Mesenchymal stem cell (in vitro differentiated cells and primary cell): ENCODE measurements around the gene C2.

ENCODE experiments used
- DNase-seq: peaks from one replicate; pipeline ENCODE4 v3.0.0-alpha.2; 2013
- H2AFZ ChIP-seq: one replicate; pipeline ENCODE4 v1.6.1; 2013; ENCODE audit warnings: low read depth, mild to moderate bottlenecking, control low read depth, inconsistent platforms, low read length, moderate library complexity
- H2AK5ac ChIP-seq: 2 replicates; pipeline ENCODE4 v1.6.1; 2013; ENCODE audit warnings: low read length, moderate library complexity, mild to moderate bottlenecking, inconsistent platforms; ENCODE audit not compliant: severe bottlenecking
- H2BK120ac ChIP-seq: one replicate; pipeline ENCODE4 v1.6.1; 2013; ENCODE audit warnings: low read depth, mild to moderate bottlenecking, inconsistent platforms, low read length, moderate library complexity
- H2BK12ac ChIP-seq, 2 experiments: one replicate each; pipeline ENCODE4 v1.6.1; 2013; ENCODE audit warnings: inconsistent platforms in 2 of 2, low read length in 2 of 2, mild to moderate bottlenecking in 2 of 2, moderate library complexity in 2 of 2, control low read depth in 1 of 2
- H2BK15ac ChIP-seq: one replicate; pipeline ENCODE4 v1.6.1; 2013; ENCODE audit warnings: mild to moderate bottlenecking, low read depth, inconsistent platforms; ENCODE audit not compliant: poor library complexity, severe bottlenecking
- H2BK5ac ChIP-seq: 2 replicates; pipeline ENCODE4 v1.6.1; 2013; ENCODE audit warnings: low read depth, mild to moderate bottlenecking, low read length, control low read depth, inconsistent platforms; ENCODE audit not compliant: poor library complexity, severe bottlenecking
- H3K14ac ChIP-seq, 2 experiments: one replicate each; pipeline ENCODE4 v1.6.1; 2013; ENCODE audit warnings: inconsistent platforms in 2 of 2, low read length in 2 of 2, control low read depth in 1 of 2, mild to moderate bottlenecking in 1 of 2, moderate library complexity in 1 of 2
- H3K18ac ChIP-seq, 2 experiments: one replicate each; pipeline ENCODE4 v1.6.1; 2013; ENCODE audit warnings: inconsistent platforms in 2 of 2, low read length in 2 of 2, control low read depth in 1 of 2, low read depth in 1 of 2, mild to moderate bottlenecking in 1 of 2
- H3K23ac ChIP-seq, 2 experiments: one replicate each; pipeline ENCODE4 v1.6.1; 2013; ENCODE audit warnings: inconsistent platforms in 2 of 2, low read length in 2 of 2, mild to moderate bottlenecking in 2 of 2, moderate library complexity in 2 of 2, control low read depth in 1 of 2
- H3K27ac ChIP-seq: 2 replicates; pipeline ENCODE4 v1.5.1; 2013; ENCODE audit warnings: mild to moderate bottlenecking, moderate library complexity, low read length, control low read depth, inconsistent platforms; ENCODE audit not compliant: poor library complexity, severe bottlenecking
- H3K27me3 ChIP-seq, 2 experiments: 2 replicates each; pipeline versions ENCODE4 v1.6.1 to v1.7.0; 2013; ENCODE audit warnings: low read length in 2 of 2, mild to moderate bottlenecking in 2 of 2, moderate library complexity in 2 of 2, control low read depth in 1 of 2, inconsistent platforms in 1 of 2; ENCODE audit not compliant: control insufficient read depth in 1 of 2, insufficient read depth in 1 of 2
- H3K36me3 ChIP-seq, 2 experiments: 2 replicates each; pipeline versions ENCODE4 v1.6.1 to v1.7.0; 2013; ENCODE audit warnings: low read length in 2 of 2, control low read depth in 1 of 2, inconsistent platforms in 1 of 2, low read depth in 1 of 2, mild to moderate bottlenecking in 1 of 2; ENCODE audit not compliant: insufficient read depth in 2 of 2, control insufficient read depth in 1 of 2
- H3K4ac ChIP-seq, 2 experiments: one replicate each; pipeline ENCODE4 v1.6.1; 2013; ENCODE audit warnings: inconsistent platforms in 2 of 2, low read length in 2 of 2, mild to moderate bottlenecking in 2 of 2, moderate library complexity in 2 of 2, control low read depth in 1 of 2, low read depth in 1 of 2
- H3K4me1 ChIP-seq: 2 replicates; pipeline ENCODE4 v1.6.1; 2013; ENCODE audit warnings: low read depth, low read length, control low read depth; ENCODE audit not compliant: control insufficient read depth, insufficient read depth
- H3K4me2 ChIP-seq: 2 replicates; pipeline ENCODE4 v1.6.1; 2013; ENCODE audit warnings: low read length, mild to moderate bottlenecking, inconsistent platforms; ENCODE audit not compliant: poor library complexity, severe bottlenecking
- H3K4me3 ChIP-seq, 2 experiments: 2 replicates each; pipeline versions ENCODE4 v1.5.1 to v1.7.0; 2013; ENCODE audit warnings: low read length in 2 of 2, mild to moderate bottlenecking in 2 of 2, control low read depth in 1 of 2, low read depth in 1 of 2; ENCODE audit not compliant: insufficient read depth in 1 of 2
- H3K79me1 ChIP-seq: replicated peaks from 2 replicates; pipeline ENCODE4 v1.6.1; 2013; ENCODE audit warnings: mild to moderate bottlenecking, control low read depth, low read length, inconsistent platforms; ENCODE audit not compliant: poor library complexity, severe bottlenecking
- H3K9ac ChIP-seq: 2 replicates; pipeline ENCODE4 v1.7.0; 2013; ENCODE audit warnings: mild to moderate bottlenecking, low read length, moderate library complexity
- H3K9me3 ChIP-seq: 2 replicates; pipeline ENCODE4 v1.7.0; 2013; ENCODE audit warnings: mild to moderate bottlenecking, low read length; ENCODE audit not compliant: control insufficient read depth
- H4K8ac ChIP-seq: one replicate; pipeline ENCODE4 v1.6.1; 2013; ENCODE audit warnings: inconsistent platforms, mild to moderate bottlenecking, low read length, moderate library complexity
- H4K91ac ChIP-seq: one replicate; pipeline ENCODE4 v1.6.1; 2013; ENCODE audit warnings: mild to moderate bottlenecking, low read length, inconsistent platforms
- WGBS: methylation state at CpG from one replicate; pipeline ENCODE4 v1.1.7; 2013; ENCODE audit warnings: mixed read lengths; 5-methylcytosine and 5-hydroxymethylcytosine counted together

Gene C2

GRCh38 chr6:31963921-31964320 is 36.4 kb downstream of the C2 start:
- Histone ChIP-seq H2BK12ac (no peak overlapping the region), H2BK120ac (no peak overlapping the region)
- WGBS = 93% methylated on average over 18 of the region's 19 CpGs

GRCh38 chr6:31965700-31966099 is 38.2 kb downstream of the C2 start:
- Histone ChIP-seq H3K4me3 (no peak overlapping the region), H3K4ac (no peak overlapping the region), H2BK12ac (no peak overlapping the region), H2BK120ac (no peak overlapping the region), H2AK5ac (no peak overlapping the region), H3K23ac (no peak overlapping the region), H2BK15ac (no peak overlapping the region), H3K79me1 (peaks cover 50% of the 10 kb centered on the region), H4K91ac (peak overlapping the region; percentile 48), H3K36me3 (peaks cover 89 to 99% of the 10 kb centered on the region in 2 experiments), H3K14ac (no peak overlapping the region), H3K9me3 (no peaks in the 10 kb centered on the region), H3K4me2 (no peak overlapping the region), H3K27ac (no peak overlapping the region), H4K8ac (no peak overlapping the region), H3K9ac (no peak overlapping the region), H3K27me3 (no peaks in the 10 kb centered on the region), H2AFZ (no peak overlapping the region), H3K18ac (no peak overlapping the region), H2BK5ac (no peak overlapping the region), H3K4me1 (peaks cover 15% of the 10 kb centered on the region)
- no peak for DNase-seq
- 95% methylated on average over 13 of the region's 13 CpGs for WGBS

More at GRCh38 chr6:31963921-31964320, 36.4 kb downstream of the C2 start:
- Histone ChIP-seq H3K4ac (no peak overlapping the region), H3K14ac (no peak overlapping the region), H3K18ac (no peak overlapping the region), H3K79me1 (peaks cover 60% of the 10 kb centered on the region), H3K27me3 (no peaks in the 10 kb centered on the region), H2AK5ac (no peak overlapping the region), H3K4me3 (no peak overlapping the region), H3K9ac (no peak overlapping the region), H3K36me3 (peaks cover 79 to 90% of the 10 kb centered on the region in 2 experiments), H3K27ac (no peak overlapping the region), H3K23ac (no peak overlapping the region), H2BK15ac (no peak overlapping the region), H3K4me1 (peaks cover 9% of the 10 kb centered on the region), H2AFZ (no peak overlapping the region), H3K9me3 (no peaks in the 10 kb centered on the region), H4K91ac (peak overlapping the region; percentile 9), H3K4me2 (no peak overlapping the region), H2BK5ac (no peak overlapping the region), H4K8ac (no peak overlapping the region)
- DNase-seq = no peak

- peaks cover 24% of the 10 kb centered on the region for H3K4me1 ChIP-seq
- H2BK15ac ChIP-seq = no peak overlapping the region
- H3K36me3 ChIP-seq = peaks cover 87 to 91% of the 10 kb centered on the region in 2 experiments
- H3K27ac ChIP-seq = no peak overlapping the region
- H3K9ac ChIP-seq = no peak overlapping the region
- WGBS = 95% methylated on average over 7 of the region's 7 CpGs
- no peak overlapping the region for H3K14ac ChIP-seq
- H2BK12ac ChIP-seq = no peak overlapping the region
- no peak overlapping the region for H2AK5ac ChIP-seq
- H3K23ac ChIP-seq = no peak overlapping the region
- H2BK120ac ChIP-seq = no peak overlapping the region
- H2BK5ac ChIP-seq = no peak overlapping the region
- H3K27me3 ChIP-seq = no peaks in the 10 kb centered on the region
- no peaks in the 10 kb centered on the region for H3K9me3 ChIP-seq
- H3K4ac ChIP-seq = no peak overlapping the region
- no peak overlapping the region for H3K18ac ChIP-seq
- H4K8ac ChIP-seq = no peak overlapping the region
- H3K4me3 ChIP-seq = no peak overlapping the region
- H3K79me1 ChIP-seq = peaks cover 51% of the 10 kb centered on the region
- H4K91ac ChIP-seq = no peak overlapping the region
- H3K4me2 ChIP-seq = no peak overlapping the region
- H2AFZ ChIP-seq = no peak overlapping the region
- no peak for DNase-seq
Measured at GRCh38 chr6:31966506-31966905, 39.0 kb downstream of the C2 start.

GRCh38 chr6:31966997-31967925 is 39.7 kb downstream of the C2 start:
- DNase-seq = no peak
- Histone ChIP-seq H3K4me2 (no peak overlapping the region), H4K91ac (no peak overlapping the region), H3K14ac (no peak overlapping the region), H2BK5ac (no peak overlapping the region), H2BK15ac (no peak overlapping the region), H3K9ac (no peak overlapping the region), H2BK120ac (no peak overlapping the region), H3K79me1 (peaks cover 45% of the 10 kb centered on the region), H3K4me1 (peaks cover 27% of the 10 kb centered on the region), H3K27me3 (no peaks in the 10 kb centered on the region), H2BK12ac (no peak overlapping the region), H3K4ac (no peak overlapping the region), H2AK5ac (no peak overlapping the region), H4K8ac (no peak overlapping the region), H2AFZ (no peak overlapping the region), H3K9me3 (no peaks in the 10 kb centered on the region), H3K36me3 (peaks cover 80 to 83% of the 10 kb centered on the region in 2 experiments), H3K27ac (no peak overlapping the region), H3K23ac (no peak overlapping the region), H3K4me3 (no peak overlapping the region), H3K18ac (no peak overlapping the region)
- 94% methylated on average over 9 of the region's 10 CpGs for WGBS
